Measurements from ENCODE around the gene IDE. TPM values are rescaled to one million over a fixed set of nuclear protein-coding genes. Genes with fewer than 3 reads are reported as not detected.
A peak's percentile ranks its signal among the peaks of the same experiment; 100 is the strongest.

The IDE gene
- total and polyA plus RNA-seq, 9 of the 15 experiments (the other 6 are each of a cell fraction or from before 2014, with no cell fraction given), result 10.2 to 50.6 (median 33.2) TPM

- TF ChIP-seq CTCF (IDR thresholded peaks at IDR 0.05 in 2 of 3, conservative IDR thresholded peaks at IDR 0.05 in 1 of 3; ENCODE audit: insufficient read depth in 2 of 3, low read depth in 1 of 3, low read length in 3 of 3) (peak; percentile 61 to 71 (median 65)), ZNF699 (CRISPR knock-in tag; IDR thresholded peaks at IDR 0.05; ENCODE audit: insufficient replicate concordance) (no peak), ZBTB17 (CRISPR knock-in tag; IDR thresholded peaks at IDR 0.05) (0 out of 2 replicates have a peak, but pooled peaks have one; percentile 47), ZNF121 (CRISPR knock-in tag; conservative IDR thresholded peaks at IDR 0.05) (peak; percentile 76), BCOR (IDR thresholded peaks at IDR 0.05) (peak; percentile 45; the same call in 1 of the 2 replicates), SMC3 (conservative IDR thresholded peaks at IDR 0.05; ENCODE audit: insufficient read depth, low read depth, low read length) (peak; percentile 34; the same call in 1 of the 2 replicates), RAD21 (CRISPR knock-in tag; conservative IDR thresholded peaks at IDR 0.05 in 1 of 2, IDR thresholded peaks at IDR 0.05 in 1 of 2) (peak; percentile 63 to 79), TEAD4 (IDR thresholded peaks at IDR 0.05; ENCODE audit: low read length) (0 out of 2 replicates have a peak, but pooled peaks have one; percentile 7), TEAD4 (CRISPR knock-in tag; IDR thresholded peaks at IDR 0.05; ENCODE audit: borderline replicate concordance) (no peak)
Measured at GRCh38 chr10:92517034-92517655, 56.7 kb downstream of the IDE start (continued).

Measured in K562 (cell line).